Mesenchymal stem cell (in vitro differentiated cells and primary cell): ENCODE results near the gene UBE2QL1.

Experiments
- DNase-seq: peaks from one replicate; pipeline ENCODE4 v3.0.0-alpha.2; 2013
- H2AFZ ChIP-seq: one replicate; pipeline ENCODE4 v1.6.1; 2013; ENCODE audit warnings: low read depth, mild to moderate bottlenecking, control low read depth, inconsistent platforms, low read length, moderate library complexity
- H2AK5ac ChIP-seq: 2 replicates; pipeline ENCODE4 v1.6.1; 2013; ENCODE audit warnings: low read length, moderate library complexity, mild to moderate bottlenecking, inconsistent platforms; ENCODE audit not compliant: severe bottlenecking
- H2BK120ac ChIP-seq: one replicate; pipeline ENCODE4 v1.6.1; 2013; ENCODE audit warnings: low read depth, mild to moderate bottlenecking, inconsistent platforms, low read length, moderate library complexity
- H2BK12ac ChIP-seq, 2 experiments: one replicate each; pipeline ENCODE4 v1.6.1; 2013; ENCODE audit warnings: inconsistent platforms in 2 of 2, low read length in 2 of 2, mild to moderate bottlenecking in 2 of 2, moderate library complexity in 2 of 2, control low read depth in 1 of 2
- H2BK15ac ChIP-seq: one replicate; pipeline ENCODE4 v1.6.1; 2013; ENCODE audit warnings: mild to moderate bottlenecking, low read depth, inconsistent platforms; ENCODE audit not compliant: poor library complexity, severe bottlenecking
- H2BK5ac ChIP-seq: 2 replicates; pipeline ENCODE4 v1.6.1; 2013; ENCODE audit warnings: low read depth, mild to moderate bottlenecking, low read length, control low read depth, inconsistent platforms; ENCODE audit not compliant: poor library complexity, severe bottlenecking
- H3K14ac ChIP-seq, 2 experiments: one replicate each; pipeline ENCODE4 v1.6.1; 2013; ENCODE audit warnings: inconsistent platforms in 2 of 2, low read length in 2 of 2, control low read depth in 1 of 2, mild to moderate bottlenecking in 1 of 2, moderate library complexity in 1 of 2
- H3K18ac ChIP-seq, 2 experiments: one replicate each; pipeline ENCODE4 v1.6.1; 2013; ENCODE audit warnings: inconsistent platforms in 2 of 2, low read length in 2 of 2, control low read depth in 1 of 2, low read depth in 1 of 2, mild to moderate bottlenecking in 1 of 2
- H3K23ac ChIP-seq, 2 experiments: one replicate each; pipeline ENCODE4 v1.6.1; 2013; ENCODE audit warnings: inconsistent platforms in 2 of 2, low read length in 2 of 2, mild to moderate bottlenecking in 2 of 2, moderate library complexity in 2 of 2, control low read depth in 1 of 2
- H3K27ac ChIP-seq: 2 replicates; pipeline ENCODE4 v1.5.1; 2013; ENCODE audit warnings: mild to moderate bottlenecking, moderate library complexity, low read length, control low read depth, inconsistent platforms; ENCODE audit not compliant: poor library complexity, severe bottlenecking
- H3K27me3 ChIP-seq, 2 experiments: 2 replicates each; pipeline versions ENCODE4 v1.6.1 to v1.7.0; 2013; ENCODE audit warnings: low read length in 2 of 2, mild to moderate bottlenecking in 2 of 2, moderate library complexity in 2 of 2, control low read depth in 1 of 2, inconsistent platforms in 1 of 2; ENCODE audit not compliant: control insufficient read depth in 1 of 2, insufficient read depth in 1 of 2
- H3K36me3 ChIP-seq, 2 experiments: 2 replicates each; pipeline versions ENCODE4 v1.6.1 to v1.7.0; 2013; ENCODE audit warnings: low read length in 2 of 2, control low read depth in 1 of 2, inconsistent platforms in 1 of 2, low read depth in 1 of 2, mild to moderate bottlenecking in 1 of 2; ENCODE audit not compliant: insufficient read depth in 2 of 2, control insufficient read depth in 1 of 2
- H3K4ac ChIP-seq, 2 experiments: one replicate each; pipeline ENCODE4 v1.6.1; 2013; ENCODE audit warnings: inconsistent platforms in 2 of 2, low read length in 2 of 2, mild to moderate bottlenecking in 2 of 2, moderate library complexity in 2 of 2, control low read depth in 1 of 2, low read depth in 1 of 2
- H3K4me1 ChIP-seq: 2 replicates; pipeline ENCODE4 v1.6.1; 2013; ENCODE audit warnings: low read depth, low read length, control low read depth; ENCODE audit not compliant: control insufficient read depth, insufficient read depth
- H3K4me2 ChIP-seq: 2 replicates; pipeline ENCODE4 v1.6.1; 2013; ENCODE audit warnings: low read length, mild to moderate bottlenecking, inconsistent platforms; ENCODE audit not compliant: poor library complexity, severe bottlenecking
- H3K4me3 ChIP-seq, 2 experiments: 2 replicates each; pipeline versions ENCODE4 v1.5.1 to v1.7.0; 2013; ENCODE audit warnings: low read length in 2 of 2, mild to moderate bottlenecking in 2 of 2, control low read depth in 1 of 2, low read depth in 1 of 2; ENCODE audit not compliant: insufficient read depth in 1 of 2
- H3K79me1 ChIP-seq: replicated peaks from 2 replicates; pipeline ENCODE4 v1.6.1; 2013; ENCODE audit warnings: mild to moderate bottlenecking, control low read depth, low read length, inconsistent platforms; ENCODE audit not compliant: poor library complexity, severe bottlenecking
- H3K9ac ChIP-seq: 2 replicates; pipeline ENCODE4 v1.7.0; 2013; ENCODE audit warnings: mild to moderate bottlenecking, low read length, moderate library complexity
- H3K9me3 ChIP-seq: 2 replicates; pipeline ENCODE4 v1.7.0; 2013; ENCODE audit warnings: mild to moderate bottlenecking, low read length; ENCODE audit not compliant: control insufficient read depth
- H4K8ac ChIP-seq: one replicate; pipeline ENCODE4 v1.6.1; 2013; ENCODE audit warnings: inconsistent platforms, mild to moderate bottlenecking, low read length, moderate library complexity
- H4K91ac ChIP-seq: one replicate; pipeline ENCODE4 v1.6.1; 2013; ENCODE audit warnings: mild to moderate bottlenecking, low read length, inconsistent platforms
- WGBS: methylation state at CpG from one replicate; pipeline ENCODE4 v1.1.7; 2013; ENCODE audit warnings: mixed read lengths; 5-methylcytosine and 5-hydroxymethylcytosine counted together

UBE2QL1 gene

DNA sequence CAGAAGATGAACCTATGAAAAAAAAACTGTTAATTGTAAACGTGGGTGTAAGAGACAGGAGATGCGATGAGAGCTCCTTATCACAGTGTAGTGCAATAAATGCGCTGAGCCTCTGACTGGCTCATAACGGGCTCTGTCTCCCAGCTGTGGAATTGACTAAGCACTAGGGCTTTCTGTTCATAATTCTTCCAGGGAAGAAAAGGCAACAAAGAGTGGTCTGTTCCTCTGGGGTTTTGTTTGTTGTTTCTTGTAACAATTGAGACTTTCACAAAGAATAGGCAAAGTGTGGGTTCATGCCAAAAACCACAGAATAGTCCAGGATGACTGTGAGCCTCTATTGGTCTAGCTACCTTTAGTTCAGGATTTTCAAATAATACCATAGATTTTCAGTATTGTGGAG is 39.4 kb downstream of the UBE2QL1 start:
- H3K9ac ChIP-seq, result no peak overlapping the region
- H3K79me1 ChIP-seq, result no peaks in the 10 kb centered on the region
- no peaks in the 10 kb centered on the region for H3K4me1 ChIP-seq
- H3K27ac ChIP-seq, result no peak overlapping the region
- H2AK5ac ChIP-seq, result no peak overlapping the region
- no peak overlapping the region for H4K91ac ChIP-seq
- H3K23ac ChIP-seq, result no peak overlapping the region
- H3K27me3 ChIP-seq, result peaks cover 0 to 41% of the 10 kb centered on the region in 2 experiments
- H3K36me3 ChIP-seq, result no peaks in the 10 kb centered on the region
- H3K4me3 ChIP-seq, result no peak overlapping the region
- no peak overlapping the region for H3K14ac ChIP-seq
- no peak overlapping the region for H2BK15ac ChIP-seq
- no peak overlapping the region for H3K18ac ChIP-seq
- no peak overlapping the region for H4K8ac ChIP-seq
- no peak for DNase-seq
- 44% methylated on average over 4 of the region's 4 CpGs for WGBS
- no peak overlapping the region for H2BK12ac ChIP-seq
- H3K4me2 ChIP-seq, result no peak overlapping the region
- no peaks in the 10 kb centered on the region for H3K9me3 ChIP-seq
- no peak overlapping the region for H2BK120ac ChIP-seq
- H2AFZ ChIP-seq, result no peak overlapping the region
- no peak overlapping the region for H2BK5ac ChIP-seq
- H3K4ac ChIP-seq, result no peak overlapping the region

DNA sequence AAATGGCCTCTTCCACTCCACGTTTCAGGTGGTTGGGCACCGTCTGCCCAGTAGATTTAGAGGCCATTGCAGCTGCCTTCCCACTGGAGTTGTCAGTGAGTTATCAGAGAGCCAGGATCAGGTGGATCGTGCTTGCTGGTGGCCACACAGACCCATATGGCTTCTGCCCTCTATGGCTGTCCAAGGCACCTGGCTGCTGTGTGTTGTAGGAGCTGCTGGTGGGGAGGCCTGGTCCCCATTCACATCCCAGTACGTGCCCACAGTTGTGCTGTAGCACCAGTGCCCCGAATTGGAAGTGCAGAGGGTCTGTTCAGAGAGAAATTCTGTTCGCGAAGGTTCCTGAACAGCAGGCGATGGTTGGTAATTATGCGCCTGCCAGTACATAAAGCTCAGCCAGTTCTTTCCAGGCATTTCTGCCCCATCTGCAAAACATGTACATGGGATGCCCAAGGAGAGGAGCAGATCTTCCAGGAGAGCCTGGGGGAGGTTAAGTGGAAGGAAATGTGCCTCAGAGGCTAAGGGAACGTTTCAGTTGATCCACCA is 41.1 kb downstream of the UBE2QL1 start:
- Histone ChIP-seq H3K18ac (no peak overlapping the region), H2AK5ac (no peak overlapping the region), H3K4me3 (no peak overlapping the region), H3K27ac (no peak overlapping the region), H3K27me3 (peaks cover 0 to 41% of the 10 kb centered on the region in 2 experiments), H3K4ac (no peak overlapping the region), H3K4me1 (no peaks in the 10 kb centered on the region), H4K8ac (no peak overlapping the region), H3K9ac (no peak overlapping the region), H3K23ac (no peak overlapping the region), H3K36me3 (no peaks in the 10 kb centered on the region), H2AFZ (no peak overlapping the region), H3K4me2 (no peak overlapping the region), H2BK5ac (no peak overlapping the region), H3K9me3 (no peaks in the 10 kb centered on the region), H3K14ac (no peak overlapping the region), H2BK120ac (no peak overlapping the region), H4K91ac (no peak overlapping the region), H3K79me1 (no peaks in the 10 kb centered on the region), H2BK12ac (no peak overlapping the region), H2BK15ac (no peak overlapping the region)
- DNase-seq, result no peak
- 76% methylated on average over 10 of the region's 10 CpGs for WGBS

DNA sequence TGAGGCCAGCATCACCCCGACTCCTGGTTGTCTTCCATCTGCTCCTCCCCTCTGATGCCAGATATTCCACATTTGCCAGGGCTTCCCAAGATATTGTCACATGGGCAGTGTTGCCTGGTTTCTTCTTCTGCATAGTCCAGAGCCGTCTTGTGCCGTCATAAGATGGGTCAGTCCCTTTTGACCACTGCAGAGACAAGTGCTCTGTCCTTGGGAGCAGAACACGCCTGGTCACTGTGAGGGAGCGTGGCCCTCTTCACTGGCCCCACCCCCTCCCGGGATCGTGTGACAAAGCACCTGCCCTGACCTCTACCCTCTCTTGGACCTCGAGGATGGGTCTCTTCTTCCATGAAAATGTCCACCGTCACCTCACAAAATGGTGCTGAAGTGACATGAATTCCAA is 41.6 kb downstream of the UBE2QL1 start:
- Histone ChIP-seq H3K27ac (no peak overlapping the region), H3K14ac (no peak overlapping the region), H3K79me1 (no peaks in the 10 kb centered on the region), H3K4me2 (no peak overlapping the region), H3K18ac (no peak overlapping the region), H3K9me3 (no peaks in the 10 kb centered on the region), H2AK5ac (no peak overlapping the region), H2BK12ac (no peak overlapping the region), H2AFZ (no peak overlapping the region), H3K23ac (no peak overlapping the region), H3K36me3 (no peaks in the 10 kb centered on the region), H3K4me3 (no peak overlapping the region), H3K27me3 (peaks cover 0 to 41% of the 10 kb centered on the region in 2 experiments), H2BK120ac (no peak overlapping the region), H3K9ac (no peak overlapping the region), H2BK15ac (no peak overlapping the region), H4K8ac (no peak overlapping the region), H4K91ac (no peak overlapping the region), H2BK5ac (no peak overlapping the region), H3K4me1 (no peaks in the 10 kb centered on the region), H3K4ac (no peak overlapping the region)
- DNase-seq, result no peak
- WGBS, result 76% methylated on average over 8 of the region's 9 CpGs

DNA sequence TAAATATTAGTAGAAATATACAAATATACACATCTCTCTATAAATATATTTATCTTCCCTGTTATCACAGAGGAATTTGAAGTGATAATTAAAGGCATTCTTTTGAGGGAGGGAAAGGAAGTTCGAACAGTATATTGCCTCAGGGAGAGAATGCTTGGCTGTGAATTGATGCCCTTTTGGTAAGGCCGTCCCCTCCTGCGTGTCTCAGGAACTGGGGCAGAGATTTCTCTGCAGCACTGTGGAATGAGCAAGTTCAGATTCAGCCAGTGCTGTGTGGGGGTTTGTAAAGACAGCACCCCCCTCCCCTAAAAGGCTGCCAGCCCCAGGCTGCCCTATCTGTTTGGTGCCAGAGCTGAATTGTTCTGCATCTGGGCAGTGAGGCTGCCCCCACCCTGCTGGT is 42.0 kb downstream of the UBE2QL1 start:
- Histone ChIP-seq H3K23ac (no peak overlapping the region), H3K4me2 (no peak overlapping the region), H4K91ac (no peak overlapping the region), H3K4ac (no peak overlapping the region), H3K14ac (no peak overlapping the region), H3K27me3 (peaks cover 0 to 36% of the 10 kb centered on the region in 2 experiments), H2AFZ (no peak overlapping the region), H3K9me3 (no peaks in the 10 kb centered on the region), H3K27ac (no peak overlapping the region), H3K9ac (no peak overlapping the region), H3K79me1 (no peaks in the 10 kb centered on the region), H3K36me3 (no peaks in the 10 kb centered on the region), H2BK12ac (no peak overlapping the region), H4K8ac (no peak overlapping the region), H2BK15ac (no peak overlapping the region), H2BK120ac (no peak overlapping the region), H3K18ac (no peak overlapping the region), H3K4me3 (no peak overlapping the region), H3K4me1 (no peaks in the 10 kb centered on the region), H2BK5ac (no peak overlapping the region), H2AK5ac (no peak overlapping the region)
- no peak for DNase-seq
- WGBS, result 65% methylated on average over 3 of the region's 3 CpGs
